Activated naive CD4-positive, alpha-beta T cell treated with anti-CD3 and anti-CD28 coated beads, Interleukin-2, amount 10 ng/mL, durations not matched to agents 7 days and 5 days (primary cell): Measurements from ENCODE around the gene IZUMO2.

ENCODE experiments used
- CTCF ChIA-PET: fragments of 350-600 bp; sonication (Branson Sonifier 250); formaldehyde crosslinking; loops from one replicate; lab custom pipeline; 2021; ENCODE audit warnings: antibody characterized with exemption; lab: Charles Lee
- DNase-seq: peaks from one replicate; pipeline ENCODE4 v3.0.0-alpha.2; 2020
- H3K27ac Mint-ChIP-seq: one replicate; pipeline ENCODE4 v1.8.0; 2021; ENCODE audit warnings: mild to moderate bottlenecking, moderate library complexity, mixed read lengths
- H3K27me3 Mint-ChIP-seq: one replicate; pipeline ENCODE4 v1.8.0; 2021; ENCODE audit warnings: mild to moderate bottlenecking, mixed read lengths
- H3K36me3 Mint-ChIP-seq: one replicate; pipeline ENCODE4 v1.8.0; 2021; ENCODE audit warnings: mixed read lengths
- H3K4me1 Mint-ChIP-seq: one replicate; pipeline ENCODE4 v1.8.0; 2021; ENCODE audit warnings: mixed read lengths
- H3K4me3 Mint-ChIP-seq: one replicate; pipeline ENCODE4 v1.8.0; 2021; ENCODE audit warnings: mild to moderate bottlenecking, moderate library complexity, mixed read lengths
- H3K9me3 Mint-ChIP-seq: one replicate; pipeline ENCODE4 v1.8.0; 2021; ENCODE audit warnings: mixed read lengths

IZUMO2 gene

DNA sequence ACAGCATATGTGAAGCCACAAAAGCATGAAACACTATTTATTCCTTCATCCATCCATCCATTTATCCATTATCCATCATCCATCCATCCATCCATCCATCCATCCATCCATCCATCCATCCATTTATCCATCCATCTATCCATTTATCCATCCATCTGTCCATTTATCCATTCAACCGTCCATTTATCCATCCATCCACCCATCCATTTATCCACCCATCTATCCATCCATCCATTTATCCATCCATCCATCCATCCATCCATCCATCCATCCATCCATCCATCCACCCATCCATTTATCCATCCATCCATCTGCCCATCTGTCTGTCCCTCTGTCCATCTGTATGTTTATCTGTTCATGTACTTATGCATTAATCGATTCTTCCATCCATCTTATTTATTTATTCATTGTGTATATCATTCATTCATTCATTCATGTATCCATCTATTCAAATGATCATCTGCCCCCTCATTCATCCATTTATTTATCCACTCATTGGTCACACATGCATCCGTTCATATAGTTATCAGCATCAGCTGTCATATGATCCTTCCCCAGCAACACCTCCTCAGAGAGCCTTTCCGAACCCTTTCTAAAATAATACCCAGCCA is 33.3 kb upstream of the IZUMO2 start:
- H3K27me3 Mint-ChIP-seq, result peaks cover 17% of the 10 kb centered on the region

DNA sequence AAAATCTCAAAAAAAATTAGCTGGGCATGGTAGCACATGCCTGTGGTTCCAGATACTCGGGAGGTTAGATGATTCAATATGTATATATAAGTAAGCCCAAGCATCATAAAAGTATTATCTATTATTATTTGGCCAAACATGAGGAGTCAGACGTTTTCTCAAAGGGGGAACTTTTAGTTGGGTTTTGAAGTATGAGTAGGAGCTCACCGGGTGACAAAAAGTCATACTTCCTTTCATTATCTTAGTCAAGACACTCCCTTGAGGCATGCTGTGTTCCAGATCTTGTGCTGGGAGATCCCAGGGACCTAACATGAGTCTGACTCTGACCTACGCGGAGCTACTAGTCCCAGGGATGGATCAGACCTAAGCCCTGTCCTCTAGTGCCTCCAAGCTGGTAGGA is 32.1 kb upstream of the IZUMO2 start:
- no peak for DNase-seq
- CTCF ChIA-PET, result no interaction called here
- Mint-ChIP-seq H3K4me1 (no peaks in the 10 kb centered on the region), H3K27ac (no peak overlapping the region), H3K27me3 (peaks cover 17% of the 10 kb centered on the region), H3K36me3 (no peaks in the 10 kb centered on the region), H3K9me3 (peaks cover under 1% of the 10 kb centered on the region), H3K4me3 (no peak overlapping the region)

More for the DNA sequence above, 33.3 kb upstream of the IZUMO2 start:
- H3K27ac Mint-ChIP-seq, result no peak overlapping the region
- no peaks in the 10 kb centered on the region for H3K4me1 Mint-ChIP-seq
- H3K36me3 Mint-ChIP-seq, result no peaks in the 10 kb centered on the region
- CTCF ChIA-PET, result no interaction called here
- no peak overlapping the region for H3K4me3 Mint-ChIP-seq
- H3K9me3 Mint-ChIP-seq, result no peaks in the 10 kb centered on the region
- DNase-seq, result no peak

DNA sequence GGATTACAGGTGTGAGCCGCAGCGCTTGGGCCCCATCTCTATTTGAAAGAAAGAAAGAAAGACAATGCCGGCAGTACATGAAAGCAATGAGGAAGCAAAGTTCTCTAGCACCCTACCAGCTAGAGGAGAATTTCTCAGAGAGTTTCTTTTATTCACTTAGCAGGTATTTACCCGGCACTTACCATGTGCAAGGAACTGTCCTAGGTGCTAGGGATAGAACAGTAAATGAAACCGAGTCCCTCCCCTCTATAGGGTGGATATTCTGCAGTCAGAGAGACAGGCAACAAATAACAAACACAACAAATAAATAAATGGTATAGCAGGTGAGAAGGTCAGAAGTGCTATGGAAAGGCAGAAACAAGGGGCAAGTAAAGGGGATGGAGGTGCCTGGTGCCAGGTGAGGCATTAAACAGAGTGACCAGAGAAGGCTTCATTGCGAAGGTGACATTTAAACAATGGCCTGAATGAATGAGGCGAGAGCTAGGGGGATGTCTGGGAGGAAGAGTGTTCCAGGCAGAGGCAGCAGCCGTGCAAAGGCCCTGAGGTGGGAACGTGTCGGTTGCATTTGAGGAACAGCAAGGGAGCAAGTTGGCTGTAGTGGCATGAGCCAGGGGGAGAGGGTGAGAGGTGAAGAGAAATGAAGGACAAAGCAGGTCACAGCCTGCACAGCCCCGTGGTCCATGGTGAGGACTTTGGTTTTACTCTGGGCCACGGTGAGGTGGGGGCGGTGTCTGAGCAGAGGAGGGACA is 29.6 kb upstream of the IZUMO2 start:
- H3K36me3 Mint-ChIP-seq, result no peaks in the 10 kb centered on the region
- H3K9me3 Mint-ChIP-seq, result peaks cover 2% of the 10 kb centered on the region
- H3K27me3 Mint-ChIP-seq, result peaks cover 8% of the 10 kb centered on the region
- CTCF ChIA-PET, result interaction anchor here (0.6 kb wide), 1 partner anchor 14 kb away, joined by 3 read pairs; no protein-coding TSS in a partner anchor
- no peaks in the 10 kb centered on the region for H3K4me1 Mint-ChIP-seq
- no peak overlapping the region for H3K27ac Mint-ChIP-seq
- no peak overlapping the region for H3K4me3 Mint-ChIP-seq
- no peak for DNase-seq

DNA sequence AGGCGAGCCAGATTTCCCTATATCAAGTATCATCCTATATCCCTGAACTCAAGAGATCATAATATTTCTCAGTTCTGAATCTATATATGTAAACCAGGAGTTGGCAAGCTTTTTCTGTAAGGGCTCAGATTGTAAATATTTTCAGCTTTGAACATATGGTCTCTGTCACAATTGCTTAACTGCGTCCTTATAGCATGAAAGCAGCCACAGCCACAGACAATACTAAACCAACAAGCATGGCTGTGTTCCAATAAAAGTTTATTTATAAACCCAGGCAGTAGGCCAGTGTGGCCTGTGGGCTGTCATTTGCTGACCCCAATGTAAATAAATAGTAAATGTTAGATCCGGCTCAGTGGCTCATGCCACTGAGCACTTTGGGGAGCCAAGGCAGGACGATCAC is 28.1 kb upstream of the IZUMO2 start:
- no peak for DNase-seq
- H3K27me3 Mint-ChIP-seq, result peaks cover 8% of the 10 kb centered on the region
- peaks cover 4% of the 10 kb centered on the region for H3K9me3 Mint-ChIP-seq
- no peaks in the 10 kb centered on the region for H3K36me3 Mint-ChIP-seq
- no peak overlapping the region for H3K27ac Mint-ChIP-seq
- CTCF ChIA-PET, result no interaction called here
- no peaks in the 10 kb centered on the region for H3K4me1 Mint-ChIP-seq
- no peak overlapping the region for H3K4me3 Mint-ChIP-seq

DNA sequence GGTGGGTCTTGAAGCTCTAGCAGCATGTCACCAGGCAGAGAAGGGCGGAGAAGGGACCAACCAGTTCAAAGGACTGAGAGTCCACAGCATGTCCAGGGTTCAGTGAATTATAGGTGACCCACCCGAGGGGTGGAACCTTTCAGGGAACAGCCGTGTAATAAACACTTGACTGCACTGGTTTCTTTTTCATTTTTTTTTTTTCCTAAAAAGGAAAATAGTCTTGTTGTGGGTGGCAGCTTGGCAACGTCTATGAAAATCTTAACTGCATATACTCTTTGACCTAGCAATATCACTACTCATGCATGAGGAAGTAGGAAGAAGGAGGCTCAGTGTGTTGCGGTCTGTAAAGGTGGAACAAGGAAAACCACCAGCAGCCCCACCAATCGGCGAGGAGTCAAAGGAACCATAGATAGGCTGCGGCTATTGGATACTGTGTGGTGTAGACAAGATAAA is 27.4 kb upstream of the IZUMO2 start:
- CTCF ChIA-PET, result no interaction called here
- peaks cover 4% of the 10 kb centered on the region for H3K27me3 Mint-ChIP-seq
- H3K36me3 Mint-ChIP-seq, result no peaks in the 10 kb centered on the region
- H3K4me1 Mint-ChIP-seq, result no peaks in the 10 kb centered on the region
- DNase-seq, result no peak
- no peak overlapping the region for H3K27ac Mint-ChIP-seq
- H3K9me3 Mint-ChIP-seq, result peaks cover 4% of the 10 kb centered on the region
- no peak overlapping the region for H3K4me3 Mint-ChIP-seq

DNA sequence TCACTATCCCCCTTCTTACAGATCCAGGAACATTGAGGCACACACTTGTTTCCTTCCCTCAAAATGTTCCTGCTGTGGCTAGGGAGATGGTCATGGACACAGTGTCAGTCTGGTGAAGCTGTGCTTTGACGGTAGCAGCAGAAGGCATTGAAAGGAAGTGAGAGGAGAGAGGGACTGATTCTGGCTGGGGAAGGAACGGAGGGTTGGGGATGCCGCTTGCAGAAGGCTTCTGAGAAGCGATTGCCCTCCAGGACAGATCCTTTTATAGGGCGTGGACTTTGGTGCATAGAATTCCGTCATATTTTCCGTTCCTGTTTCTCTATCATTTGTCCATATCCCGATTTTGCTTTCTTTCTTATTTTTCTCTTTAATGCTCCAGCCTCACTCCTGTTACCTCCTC is 26.2 kb upstream of the IZUMO2 start:
- DNase-seq, result no peak
- H3K9me3 Mint-ChIP-seq, result peaks cover 4% of the 10 kb centered on the region
- CTCF ChIA-PET, result no interaction called here
- H3K27me3 Mint-ChIP-seq, result peaks cover 4% of the 10 kb centered on the region
- no peaks in the 10 kb centered on the region for H3K36me3 Mint-ChIP-seq
- no peak overlapping the region for H3K27ac Mint-ChIP-seq
- no peak overlapping the region for H3K4me3 Mint-ChIP-seq
- no peaks in the 10 kb centered on the region for H3K4me1 Mint-ChIP-seq

GRCh38 chr19:50187937-50188336 is 24.9 kb upstream of the IZUMO2 start:
- no peak overlapping the region for H3K4me3 Mint-ChIP-seq
- peaks cover 4% of the 10 kb centered on the region for H3K9me3 Mint-ChIP-seq
- H3K27ac Mint-ChIP-seq, result no peak overlapping the region
- H3K36me3 Mint-ChIP-seq, result no peaks in the 10 kb centered on the region
- CTCF ChIA-PET, result no interaction called here
- H3K27me3 Mint-ChIP-seq, result peaks cover under 1% of the 10 kb centered on the region
- no peaks in the 10 kb centered on the region for H3K4me1 Mint-ChIP-seq
- no peak for DNase-seq

- CTCF ChIA-PET, result no interaction called here
- no peak overlapping the region for H3K4me3 Mint-ChIP-seq
These were observed 21.1 kb upstream of the IZUMO2 start for GRCh38 chr19:50184196-50184595.

GRCh38 chr19:50181121-50181520 is 18.0 kb upstream of the IZUMO2 start:
- Mint-ChIP-seq H3K9me3 (peaks cover 2% of the 10 kb centered on the region), H3K27me3 (peaks cover 4% of the 10 kb centered on the region), H3K27ac (no peak overlapping the region), H3K4me1 (no peaks in the 10 kb centered on the region), H3K36me3 (no peaks in the 10 kb centered on the region), H3K4me3 (no peak overlapping the region)
- DNase-seq, result no peak
- CTCF ChIA-PET, result no interaction called here

More at GRCh38 chr19:50184196-50184595, 21.1 kb upstream of the IZUMO2 start:
- Mint-ChIP-seq H3K27me3 (peaks cover 4% of the 10 kb centered on the region), H3K36me3 (no peaks in the 10 kb centered on the region), H3K9me3 (peaks cover 2% of the 10 kb centered on the region), H3K27ac (no peak overlapping the region), H3K4me1 (no peaks in the 10 kb centered on the region)
- no peak for DNase-seq

DNA sequence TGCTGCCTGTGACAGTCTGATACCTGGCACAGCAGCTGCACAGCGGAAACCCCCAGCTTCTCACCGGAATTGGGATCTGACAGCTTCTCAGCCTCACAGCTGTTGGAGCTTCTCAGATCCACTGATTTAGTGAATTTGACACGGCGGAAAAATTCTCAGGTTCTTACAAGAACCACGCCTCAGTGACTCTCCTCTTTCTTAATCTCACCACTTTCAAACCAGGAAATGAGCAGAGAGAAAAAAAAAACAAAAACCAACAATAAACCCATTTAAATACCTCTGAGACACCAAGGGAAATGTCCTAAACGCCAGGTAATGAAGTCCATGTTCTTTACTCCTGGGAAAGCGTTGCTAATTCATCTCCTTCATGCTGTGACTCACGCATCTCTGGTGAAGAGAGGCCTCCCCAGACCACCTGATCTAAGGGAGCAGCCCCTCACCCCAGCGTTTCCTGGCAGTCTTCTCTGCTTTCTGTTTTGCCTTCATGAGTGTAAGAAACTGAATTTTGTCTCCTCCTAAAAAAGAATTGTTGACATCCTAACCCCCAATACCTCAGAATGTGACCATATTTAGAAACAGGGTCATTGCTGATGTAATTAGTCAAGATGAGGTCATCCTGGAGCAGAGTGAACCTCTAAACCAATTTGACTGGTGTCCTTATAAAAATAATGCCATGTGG is 15.9 kb upstream of the IZUMO2 start:
- CTCF ChIA-PET, result no interaction called here
- DNase-seq, result no peak
- Mint-ChIP-seq H3K36me3 (no peaks in the 10 kb centered on the region), H3K27ac (no peak overlapping the region), H3K9me3 (peaks cover 4% of the 10 kb centered on the region), H3K4me1 (no peaks in the 10 kb centered on the region), H3K4me3 (no peak overlapping the region), H3K27me3 (peaks cover 4% of the 10 kb centered on the region)

DNA sequence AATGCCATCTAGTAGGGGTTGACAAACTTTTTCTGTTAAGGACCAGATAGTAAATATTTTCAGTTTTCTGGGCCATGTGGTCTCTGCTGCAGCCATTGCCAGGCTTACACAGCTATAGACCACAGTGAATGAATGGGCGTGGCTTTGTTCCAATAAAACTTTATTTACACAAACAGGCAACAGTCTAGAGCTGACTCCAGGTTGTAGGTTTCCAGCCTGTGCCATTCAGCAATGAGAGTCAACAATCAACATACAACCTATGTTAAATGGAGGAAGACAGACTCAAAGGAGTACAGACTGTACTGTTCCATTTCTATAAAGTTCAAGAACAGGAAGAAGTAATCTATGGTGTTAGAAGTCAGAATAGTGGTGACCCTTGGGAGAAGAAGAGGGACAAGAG is 15.2 kb upstream of the IZUMO2 start:
- H3K36me3 Mint-ChIP-seq, result no peaks in the 10 kb centered on the region

DNA sequence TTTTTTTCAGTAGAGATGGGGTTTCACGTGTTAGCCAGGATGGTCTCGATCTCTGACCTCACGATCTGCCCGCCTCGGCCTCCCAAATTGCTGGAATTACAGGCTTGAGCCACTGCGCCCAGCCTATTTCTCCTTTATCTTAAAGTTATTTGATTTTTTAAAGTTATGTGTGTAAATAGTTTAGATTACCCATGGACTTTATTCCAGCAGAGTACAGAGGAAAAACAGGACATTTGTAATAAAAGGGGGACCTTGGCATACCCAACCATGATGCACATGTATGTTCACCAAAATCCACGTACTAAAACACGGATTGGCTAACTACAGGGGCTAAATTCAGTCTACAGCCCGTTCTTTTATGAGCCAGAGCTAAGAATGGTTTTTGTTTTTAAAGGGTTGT is 13.7 kb upstream of the IZUMO2 start:
- Mint-ChIP-seq H3K4me3 (no peak overlapping the region), H3K9me3 (peaks cover 4% of the 10 kb centered on the region), H3K4me1 (peaks cover 2% of the 10 kb centered on the region), H3K27me3 (peaks cover 4% of the 10 kb centered on the region), H3K36me3 (no peaks in the 10 kb centered on the region), H3K27ac (no peak overlapping the region)
- CTCF ChIA-PET, result no interaction called here
- no peak for DNase-seq

More for the DNA sequence above, 15.2 kb upstream of the IZUMO2 start:
- Mint-ChIP-seq H3K9me3 (peaks cover 4% of the 10 kb centered on the region), H3K4me1 (no peaks in the 10 kb centered on the region), H3K27ac (no peak overlapping the region), H3K4me3 (no peak overlapping the region), H3K27me3 (peaks cover 4% of the 10 kb centered on the region)
- no peak for DNase-seq
- CTCF ChIA-PET, result no interaction called here

- CTCF ChIA-PET, result no interaction called here
- H3K27me3 Mint-ChIP-seq, result peaks cover 4% of the 10 kb centered on the region
- H3K4me3 Mint-ChIP-seq, result no peak overlapping the region
- no peak overlapping the region for H3K27ac Mint-ChIP-seq
- H3K9me3 Mint-ChIP-seq, result peaks cover 4% of the 10 kb centered on the region
- peaks cover 2% of the 10 kb centered on the region for H3K4me1 Mint-ChIP-seq
- DNase-seq, result no peak
- no peaks in the 10 kb centered on the region for H3K36me3 Mint-ChIP-seq
These were observed 12.8 kb upstream of the IZUMO2 start for GRCh38 chr19:50175924-50176323.

DNA sequence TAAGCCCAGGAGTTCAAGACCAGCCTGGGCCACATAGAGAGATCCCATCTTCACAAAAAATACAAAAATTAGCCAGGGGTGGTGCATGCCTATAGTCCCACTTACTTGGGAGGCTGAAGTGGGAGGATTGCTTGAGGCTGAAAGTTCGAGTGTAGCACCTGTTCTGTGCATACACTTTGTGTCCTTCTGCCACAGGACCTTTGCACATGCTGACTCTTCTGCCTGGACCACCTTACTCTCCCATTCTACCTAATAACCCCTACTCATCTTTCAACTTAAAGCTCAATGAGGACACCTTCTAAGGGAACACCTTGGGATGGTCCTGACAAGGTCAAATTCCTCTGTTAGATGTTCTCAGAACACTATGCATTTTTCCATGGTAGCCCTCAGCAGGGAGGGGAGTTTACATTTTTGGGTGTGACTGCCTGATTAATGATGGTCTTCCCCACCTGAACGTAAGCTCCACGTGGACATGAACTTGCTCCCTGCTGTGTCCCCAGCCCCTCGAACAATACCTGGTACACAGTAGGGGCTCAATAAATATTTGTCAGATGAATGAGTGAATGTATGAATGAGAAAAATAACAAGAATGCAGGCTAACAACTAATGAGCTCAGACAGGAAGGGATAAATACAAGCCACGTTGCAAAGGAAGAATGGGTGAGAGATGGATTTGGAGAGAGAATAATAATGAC is 11.2 kb upstream of the IZUMO2 start:
- Mint-ChIP-seq H3K4me1 (peaks cover 2% of the 10 kb centered on the region), H3K4me3 (no peak overlapping the region), H3K36me3 (no peaks in the 10 kb centered on the region), H3K9me3 (peaks cover 4% of the 10 kb centered on the region), H3K27me3 (no peaks in the 10 kb centered on the region), H3K27ac (no peak overlapping the region)
- DNase-seq, result no peak
- CTCF ChIA-PET, result no interaction called here
